AG08395 (cell line): ENCODE data around the gene MRPL10.

Experiments used
- DNase-seq: peaks from one replicate; pipeline ENCODE4 v3.0.0; 2012; ENCODE audit warnings: mixed read lengths, low spot score

The MRPL10 gene

DNA sequence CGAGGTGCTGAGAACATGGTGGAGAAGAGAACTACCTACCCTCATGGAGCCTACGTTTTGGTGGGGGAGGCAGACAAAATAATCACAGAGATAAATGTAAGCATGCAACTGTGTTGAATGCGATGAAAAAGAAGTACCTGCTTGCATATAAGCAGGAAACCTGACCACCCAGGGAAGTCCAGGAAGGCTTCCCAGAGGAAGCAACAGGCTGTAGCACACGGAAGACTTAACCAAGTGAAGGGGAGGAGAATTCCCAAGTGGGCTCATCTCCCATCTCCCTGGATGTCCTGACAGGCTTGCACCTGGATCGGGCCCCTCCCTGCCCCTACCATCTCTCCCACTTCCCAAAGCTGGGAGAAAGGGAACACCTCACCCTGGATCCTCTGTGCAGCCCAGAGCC lies 7.7 kb upstream of the MRPL10 start:
- DNase-seq = no peak

DNA sequence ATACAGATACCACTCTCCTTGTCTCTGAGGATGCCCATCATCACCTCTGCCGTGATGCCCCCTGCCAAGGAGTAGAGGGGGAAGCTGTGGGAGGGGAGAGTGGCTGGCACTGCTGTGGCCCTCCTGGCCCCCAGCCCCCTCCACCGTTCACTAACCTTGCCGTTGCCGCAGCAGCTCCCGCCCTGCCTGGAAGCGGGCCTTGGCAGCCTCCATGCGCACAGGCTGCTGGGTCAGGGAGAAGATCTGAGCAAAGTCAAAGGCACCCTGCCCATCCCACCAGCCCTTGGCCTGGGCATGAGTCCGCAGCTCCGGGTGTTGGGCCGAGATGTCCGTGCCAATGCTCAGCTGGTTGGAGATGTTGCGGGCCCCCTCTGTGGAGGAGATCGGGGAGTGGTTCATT lies 7.3 kb upstream of the MRPL10 start:
- no peak for DNase-seq

DNA sequence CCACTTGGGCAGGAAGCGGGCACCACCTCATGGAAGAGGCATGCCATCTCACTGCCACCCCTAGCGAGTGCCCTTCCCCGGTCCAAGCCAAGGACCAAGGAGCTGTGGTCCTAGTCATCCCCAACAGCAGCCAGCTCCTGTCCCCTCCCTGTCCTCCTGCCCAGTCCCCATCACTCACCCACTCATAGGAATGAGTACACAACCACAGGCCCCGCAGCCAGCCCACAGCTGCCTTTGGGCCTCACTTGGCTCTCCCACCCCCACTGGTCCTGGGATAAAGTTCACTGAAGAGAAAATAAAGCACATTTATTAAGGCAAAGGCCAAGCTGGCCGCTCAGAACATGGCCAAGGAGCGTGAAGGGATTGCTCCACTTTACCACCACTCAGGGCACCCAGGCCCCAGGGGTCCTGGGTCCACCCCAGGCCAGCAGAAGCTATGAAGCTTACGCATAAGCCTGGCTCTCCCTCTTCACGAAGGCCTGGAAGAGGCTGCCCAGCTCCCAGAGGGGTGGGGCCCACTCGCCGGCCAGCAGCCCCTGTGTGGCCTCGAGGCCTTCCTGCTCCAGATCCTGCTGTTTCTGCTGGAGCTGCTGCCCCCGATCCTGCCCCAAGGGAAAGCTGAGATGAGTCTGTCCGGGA lies 6.2 kb upstream of the MRPL10 start:
- no peak for DNase-seq

DNA sequence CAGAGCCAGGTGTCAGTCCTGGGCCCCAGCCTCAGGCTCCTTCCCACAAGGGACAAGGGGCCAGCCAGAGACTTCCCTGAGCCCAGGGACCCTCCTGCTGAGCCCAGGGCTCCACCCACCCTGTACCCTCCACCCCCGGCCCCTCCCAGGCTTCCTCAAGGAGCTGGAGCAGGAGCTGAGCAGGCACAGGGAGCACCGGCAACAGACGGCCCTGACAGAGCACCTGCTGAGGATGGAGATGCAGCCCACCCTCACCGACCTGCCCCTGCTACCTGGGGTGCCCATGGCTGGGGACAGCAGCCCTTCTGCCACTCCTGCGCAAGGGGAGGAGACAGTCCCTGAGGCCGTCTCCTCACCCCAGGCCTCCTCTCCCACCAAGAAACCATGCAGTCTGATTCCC lies 5.3 kb upstream of the MRPL10 start:
- no peak for DNase-seq

DNA sequence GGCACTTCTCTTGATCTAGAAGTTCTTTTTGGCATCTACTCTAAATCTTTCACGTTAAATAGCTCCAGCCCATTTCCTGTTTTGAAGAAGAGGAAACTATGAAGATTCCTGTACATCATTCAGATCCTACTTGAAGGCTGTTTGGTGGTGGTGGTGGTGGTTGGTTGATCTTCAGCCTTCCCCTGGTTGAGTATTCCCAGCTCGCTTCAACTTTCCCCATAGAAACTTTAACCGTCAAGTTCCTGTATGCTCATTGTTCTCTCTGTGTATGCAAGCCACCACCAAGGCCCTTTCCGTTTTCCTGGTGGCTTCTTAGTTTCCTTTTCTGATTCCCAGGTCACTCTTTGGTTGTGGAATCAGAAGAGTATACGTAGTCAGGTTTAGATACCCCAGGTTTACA lies 3.4 kb upstream of the MRPL10 start:
- no peak for DNase-seq

DNA sequence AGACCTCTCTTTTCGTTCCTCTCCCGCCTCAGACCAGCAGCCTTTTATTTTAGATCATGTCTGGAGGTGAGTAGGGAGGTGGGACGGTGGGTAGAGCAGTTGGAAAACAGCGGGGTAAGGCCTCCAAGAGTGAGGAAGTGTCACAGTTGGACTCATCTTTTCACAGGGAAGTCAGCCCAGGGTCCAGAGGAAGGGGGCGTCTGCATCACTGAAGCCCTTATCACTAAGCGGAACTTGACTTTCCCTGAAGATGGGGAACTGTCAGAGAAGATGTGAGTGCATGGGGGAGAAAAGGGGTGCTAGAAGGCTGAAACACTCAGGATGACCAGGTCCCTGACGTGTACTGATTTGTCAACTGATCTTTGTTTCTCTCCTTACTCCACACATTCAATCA lies 590 bp upstream of the MRPL10 start:
- DNase-seq = no peak

DNA sequence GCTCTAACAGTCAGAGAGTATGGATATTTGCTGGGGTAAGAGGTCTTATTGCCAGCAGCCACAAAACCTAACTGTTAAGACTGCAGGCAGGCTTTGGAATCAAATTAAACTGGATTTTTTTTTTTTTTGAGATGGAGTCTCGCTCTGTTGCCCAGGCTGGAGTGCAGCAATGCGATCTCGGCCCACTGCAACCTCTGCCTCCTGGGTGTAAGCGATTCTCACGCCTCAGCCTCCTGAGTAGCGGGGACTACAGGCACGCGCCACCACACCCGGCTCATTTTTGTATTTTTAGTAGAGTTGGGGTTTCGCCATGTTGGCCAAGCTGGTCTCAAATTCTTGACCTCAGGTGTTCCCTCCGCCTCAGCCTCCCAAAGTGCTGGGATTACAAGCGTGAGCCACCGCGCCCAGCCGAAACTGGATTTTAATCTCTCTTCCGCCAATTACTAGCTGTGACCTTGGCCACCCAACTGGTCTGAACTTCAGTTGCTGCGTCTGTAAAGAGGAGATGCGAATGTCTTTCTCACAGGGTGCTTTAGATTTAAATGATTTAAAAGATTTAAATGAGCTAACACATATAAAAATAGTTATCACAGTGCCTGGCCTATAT lies 842 bp downstream of the MRPL10 start:
- DNase-seq = no peak

DNA sequence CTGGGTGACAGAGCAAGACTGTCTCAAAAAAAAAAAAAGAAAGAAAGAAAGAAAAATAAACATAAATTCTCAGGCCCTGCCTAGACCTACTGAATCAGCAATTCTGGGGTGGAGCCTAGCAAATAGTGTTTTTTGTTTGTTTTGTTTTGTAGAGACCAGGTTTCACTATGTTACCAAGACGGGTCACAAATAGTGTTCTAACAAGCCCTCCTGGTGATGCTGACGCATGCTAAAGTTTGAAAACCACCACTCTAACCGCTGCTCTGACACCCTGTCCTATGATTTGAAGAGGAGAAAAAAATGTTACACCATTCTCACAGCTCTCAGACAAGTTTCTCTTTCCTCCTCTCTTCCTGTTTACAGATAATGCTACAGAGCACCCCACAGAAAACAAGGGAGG lies 1.5 kb downstream of the MRPL10 start:
- DNase-seq = no peak

DNA sequence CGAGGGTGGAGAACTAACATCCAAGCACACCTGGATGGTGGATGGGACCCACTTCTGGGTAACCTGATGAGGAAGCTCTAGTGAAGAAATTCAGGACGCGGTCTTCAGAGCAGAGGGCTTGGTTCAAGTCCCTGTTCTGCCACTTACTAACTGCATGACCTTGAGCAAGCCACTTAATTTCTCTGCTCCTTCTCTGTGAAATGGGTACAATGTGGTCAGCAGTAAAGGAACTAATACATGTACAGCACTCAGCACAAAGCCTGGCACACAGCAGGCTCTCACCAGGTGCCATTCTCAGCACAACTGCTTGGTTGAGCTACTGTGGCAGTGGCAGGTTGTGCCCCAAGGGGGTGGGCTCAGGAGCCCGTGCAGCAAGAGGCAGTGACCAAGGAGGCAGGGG lies 7.8 kb downstream of the MRPL10 start:
- DNase-seq = no peak

DNA sequence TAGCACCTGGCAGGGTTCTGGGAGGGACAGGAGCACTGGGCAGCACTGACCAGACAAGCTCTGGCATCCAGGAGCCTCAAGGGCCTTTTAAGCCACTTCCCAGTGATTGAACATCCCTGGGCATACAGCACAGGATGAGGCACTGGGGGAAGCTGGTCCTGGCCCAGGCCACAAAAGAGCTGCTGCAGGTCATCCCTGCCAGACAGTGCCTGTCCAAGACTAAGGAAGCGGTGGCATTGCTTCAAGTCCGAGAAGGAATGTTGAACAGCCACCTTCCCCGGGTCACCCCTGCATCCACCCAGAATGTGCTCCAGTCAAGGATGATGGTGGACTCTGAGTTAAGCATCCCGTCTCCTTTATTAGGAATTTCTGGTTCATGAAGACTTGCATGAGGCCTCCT lies 8.6 kb downstream of the MRPL10 start:
- no peak for DNase-seq

DNA sequence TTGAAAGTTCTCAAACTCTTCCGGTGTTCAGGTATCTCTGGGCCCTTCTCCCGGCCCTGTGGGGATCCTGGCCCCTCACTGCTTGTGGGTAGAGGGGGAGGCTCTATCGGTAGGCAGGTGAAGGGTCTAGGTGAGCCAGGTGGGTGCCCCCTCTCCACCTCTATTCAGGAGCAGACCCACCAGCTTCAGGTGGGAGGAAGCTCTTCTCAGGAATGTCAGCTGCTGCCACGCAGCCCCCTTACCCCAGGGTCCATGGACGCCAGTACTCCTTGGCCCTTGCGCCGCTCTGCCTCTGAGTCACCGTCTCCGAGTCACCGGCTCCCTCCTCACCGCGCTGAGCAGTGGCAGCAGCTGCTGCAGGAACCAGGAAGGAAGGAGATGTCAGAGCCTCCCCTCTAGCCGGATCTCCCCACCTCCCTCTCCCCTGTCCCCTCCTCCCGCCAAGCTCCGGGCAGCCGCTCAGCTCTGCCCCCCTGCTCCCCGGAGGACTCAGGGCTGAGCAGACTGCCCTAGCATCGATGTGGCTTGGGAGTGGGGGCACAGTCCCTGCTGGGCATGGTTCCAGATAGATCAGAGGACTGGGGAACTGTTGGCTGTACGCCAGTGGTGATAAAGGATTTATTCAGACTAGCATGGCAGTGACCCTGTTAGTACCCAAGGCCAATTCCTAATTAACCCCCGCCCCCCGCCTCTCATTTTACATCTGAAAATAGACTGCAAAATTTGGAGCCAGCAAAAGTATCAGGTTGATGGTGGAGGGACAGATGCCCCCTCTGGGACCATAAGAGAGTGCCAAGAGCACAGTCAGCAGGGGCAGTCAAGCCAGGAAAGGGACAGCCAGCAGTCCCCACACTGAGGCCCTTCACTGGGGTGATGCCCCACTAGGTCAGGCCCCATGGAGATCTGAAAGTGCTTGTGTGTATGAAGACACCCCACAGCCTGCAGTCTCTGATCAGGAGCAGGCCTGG lies 9.6 kb downstream of the MRPL10 start, which contains the start of gene OSBPL7:
TSS of gene OSBPL7 (minus strand) at position 371 of the 968 bp plus-strand sequence. CDS start 1,516 bp downstream, outside the sequence.
- DNase-seq = peak; percentile 87

DNA sequence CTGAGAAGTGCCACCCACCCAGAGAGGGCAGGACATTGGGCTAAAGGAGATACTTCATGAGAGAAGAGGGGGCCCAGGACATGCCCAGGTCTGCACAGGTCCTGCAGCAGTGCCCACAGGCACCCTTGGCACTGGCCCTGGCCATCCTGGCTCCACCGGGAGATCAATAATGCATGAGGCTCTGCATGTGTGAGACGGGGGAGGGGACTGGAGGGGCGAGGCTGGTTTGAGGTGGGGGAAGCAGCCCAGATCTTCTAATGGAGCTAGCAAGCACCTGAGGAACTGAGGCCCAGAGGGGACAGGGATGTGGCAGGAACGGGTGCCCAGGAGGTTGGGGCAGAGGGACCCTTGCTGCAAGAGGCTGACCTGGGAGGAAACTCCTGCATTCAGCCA lies 10.3 kb downstream of the MRPL10 start:
- DNase-seq = no peak

DNA sequence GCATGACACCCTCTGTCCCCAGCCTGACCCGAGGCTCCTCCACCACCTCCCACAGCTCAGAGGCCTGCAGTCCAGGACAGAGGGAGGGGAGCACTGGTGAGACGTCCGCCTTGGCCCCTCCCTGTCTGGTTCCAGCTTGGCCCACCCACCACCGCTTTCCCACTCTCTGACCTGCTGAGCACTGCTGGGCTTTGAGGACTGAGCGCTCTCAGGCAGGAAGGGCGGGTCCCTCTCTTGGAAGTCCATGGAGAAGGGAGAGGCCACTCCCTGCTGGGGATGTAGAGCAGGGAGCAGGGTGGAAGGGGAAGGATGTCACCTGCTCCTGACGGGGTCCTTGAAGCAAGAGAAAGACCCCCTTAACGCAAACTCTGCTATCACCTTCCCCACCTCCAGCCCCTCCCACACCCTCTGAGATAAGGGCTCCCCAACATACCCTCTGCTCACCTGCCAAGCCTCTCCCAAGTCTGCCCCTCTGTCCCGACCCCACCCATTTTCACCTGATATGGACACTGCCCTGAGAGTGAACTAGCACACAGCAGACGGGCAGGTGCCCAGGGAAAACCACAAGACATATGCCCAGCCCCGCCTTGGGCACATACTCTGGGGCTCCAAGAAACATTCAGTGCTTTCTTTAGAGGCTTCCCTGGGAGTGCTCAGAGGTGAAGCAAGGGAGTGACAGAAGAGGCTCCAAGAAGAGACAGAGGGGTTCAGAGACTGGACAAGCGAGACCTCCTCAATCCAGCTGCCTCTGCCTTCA lies 11.1 kb downstream of the MRPL10 start:
- no peak for DNase-seq

DNA sequence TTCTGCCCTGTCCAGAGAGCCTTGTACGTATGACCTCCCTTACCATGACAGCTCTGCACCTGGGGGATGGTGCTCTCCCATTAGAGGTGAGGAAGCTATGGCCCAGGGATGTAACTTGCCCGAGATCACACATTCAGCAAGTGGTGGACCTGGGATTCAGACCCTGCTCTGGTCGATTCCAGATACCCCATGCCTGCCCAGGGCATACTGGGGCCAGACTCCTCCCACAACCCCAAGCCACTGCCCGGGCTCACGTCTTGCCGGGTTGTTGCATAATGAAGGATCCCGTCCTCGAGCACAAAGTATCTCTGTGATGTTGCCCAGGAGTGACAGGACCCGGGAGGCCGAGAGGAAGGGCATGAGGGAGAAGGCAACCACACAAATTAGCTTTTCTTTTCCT lies 11.9 kb downstream of the MRPL10 start:
- DNase-seq = no peak

DNA sequence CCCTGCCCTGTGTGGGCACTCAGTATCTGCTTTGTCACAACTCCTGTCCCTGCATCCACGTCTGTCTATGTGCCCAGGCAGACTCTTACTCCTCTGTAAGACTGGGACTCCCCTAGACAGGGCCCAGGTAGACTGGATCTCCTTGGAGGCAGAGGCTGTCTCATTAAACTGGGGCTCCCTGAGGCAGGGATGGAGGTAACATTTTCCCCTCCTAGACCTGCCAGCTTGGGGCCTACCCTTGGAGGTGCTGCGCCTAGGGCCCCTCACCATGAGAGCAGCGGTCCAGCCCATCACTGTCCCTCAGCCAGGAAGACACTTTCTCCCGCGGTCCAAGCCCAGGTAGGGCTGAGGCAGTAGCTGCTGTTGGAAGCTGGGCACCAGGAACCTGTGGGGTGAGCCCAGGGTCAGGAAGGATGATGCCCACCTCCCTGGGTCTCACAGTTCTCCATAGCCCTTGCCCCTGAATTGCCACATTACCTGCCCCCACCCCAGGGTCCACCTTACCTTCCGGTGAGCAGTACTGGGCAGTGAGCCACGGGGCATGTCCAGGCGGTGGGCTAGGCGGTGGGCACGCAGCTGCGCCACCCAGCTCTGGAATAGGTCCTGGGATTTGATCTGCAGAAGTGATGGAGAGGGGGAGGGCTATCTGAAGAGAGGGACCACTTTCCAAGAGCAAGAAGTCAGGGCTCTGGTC lies 13.2 kb downstream of the MRPL10 start:
- no peak for DNase-seq

DNA sequence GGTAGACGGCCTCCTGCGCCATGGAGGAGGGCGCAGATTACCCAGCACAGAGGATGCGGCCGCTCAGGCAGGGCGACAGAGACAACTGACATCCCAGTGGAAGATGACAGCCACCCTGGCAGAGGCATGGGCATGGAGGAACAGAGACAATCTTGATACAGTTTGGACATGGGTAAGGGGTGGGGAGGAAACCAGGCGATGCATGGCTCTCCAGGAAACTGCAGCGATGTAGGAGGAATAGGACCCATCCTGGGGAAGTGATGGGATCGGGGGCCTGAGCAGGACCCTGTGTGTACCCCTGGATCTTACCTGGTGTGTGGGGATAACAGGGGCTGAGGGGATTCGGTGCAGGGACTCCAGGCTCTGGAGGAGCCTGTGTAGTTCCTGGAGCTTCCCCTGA lies 14.4 kb downstream of the MRPL10 start:
- DNase-seq = no peak

DNA sequence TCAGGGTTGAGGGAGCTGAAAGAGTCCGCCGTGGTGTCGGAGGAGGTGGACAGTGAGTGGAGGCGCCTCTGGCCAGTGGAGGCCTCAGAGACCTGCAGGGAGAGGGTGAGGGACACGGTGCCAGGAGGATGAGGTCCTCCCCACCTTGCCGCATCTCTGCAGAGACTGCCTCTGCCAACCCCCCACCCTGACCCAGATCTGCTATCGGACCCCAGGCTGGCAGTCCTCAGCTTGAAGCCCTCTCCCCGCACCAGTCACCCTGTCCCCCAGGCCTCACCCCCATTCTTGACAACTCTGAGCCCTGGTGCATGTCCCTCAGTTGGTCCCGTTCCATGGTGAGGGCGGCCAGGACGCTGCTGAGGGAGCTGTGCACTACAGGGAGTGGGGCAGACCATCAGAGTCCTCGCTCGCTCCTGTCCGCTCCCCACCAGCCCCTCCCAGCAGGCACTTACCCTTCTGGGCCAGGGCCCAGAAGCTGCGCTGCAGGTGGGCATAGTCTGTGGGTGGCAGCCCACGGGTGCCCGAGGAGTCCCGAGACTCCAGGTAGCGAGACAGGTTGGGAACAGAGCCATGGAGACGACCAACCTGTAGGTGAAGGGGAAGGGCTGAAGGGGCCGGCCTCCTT lies 15.1 kb downstream of the MRPL10 start:
- no peak for DNase-seq

DNA sequence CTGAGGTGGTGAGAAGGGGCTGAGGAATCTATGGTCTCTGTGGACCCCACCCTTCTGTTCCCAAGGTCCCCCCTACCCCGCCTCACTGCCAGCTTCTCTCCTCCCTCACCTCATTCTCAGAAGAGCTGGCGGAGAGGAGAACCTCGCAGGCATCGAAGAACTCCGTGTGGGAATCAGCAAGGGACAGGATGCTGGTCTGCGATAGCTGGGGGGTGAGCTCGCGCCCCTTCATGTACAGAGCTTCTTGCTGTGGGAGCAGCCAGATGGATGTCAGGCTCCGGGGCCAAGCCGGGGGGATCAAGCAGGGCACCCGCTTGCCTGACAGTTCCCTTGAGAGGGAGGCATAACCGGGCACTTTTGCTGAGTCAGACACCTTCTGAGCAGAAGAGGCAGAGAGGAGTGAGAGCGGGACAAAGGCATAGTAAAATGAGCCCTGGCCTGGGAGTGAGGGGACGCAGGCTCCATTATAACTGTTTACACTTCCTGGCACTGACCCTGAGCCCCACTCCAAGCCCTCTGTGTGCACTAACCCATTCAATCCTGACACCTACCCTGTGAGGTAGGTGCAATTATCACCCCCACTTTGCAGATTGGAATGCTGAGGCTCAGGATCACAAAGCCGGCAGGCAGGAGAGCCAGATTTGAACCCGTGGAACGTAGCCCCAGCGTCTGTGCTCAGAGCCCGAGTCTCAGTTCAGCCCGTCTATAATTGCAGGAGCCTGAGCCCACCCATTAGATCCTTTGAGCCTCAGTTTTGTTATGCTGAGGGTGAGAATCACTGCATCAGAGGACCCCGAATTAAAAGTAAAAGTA lies 16.0 kb downstream of the MRPL10 start:
- no peak for DNase-seq

DNA sequence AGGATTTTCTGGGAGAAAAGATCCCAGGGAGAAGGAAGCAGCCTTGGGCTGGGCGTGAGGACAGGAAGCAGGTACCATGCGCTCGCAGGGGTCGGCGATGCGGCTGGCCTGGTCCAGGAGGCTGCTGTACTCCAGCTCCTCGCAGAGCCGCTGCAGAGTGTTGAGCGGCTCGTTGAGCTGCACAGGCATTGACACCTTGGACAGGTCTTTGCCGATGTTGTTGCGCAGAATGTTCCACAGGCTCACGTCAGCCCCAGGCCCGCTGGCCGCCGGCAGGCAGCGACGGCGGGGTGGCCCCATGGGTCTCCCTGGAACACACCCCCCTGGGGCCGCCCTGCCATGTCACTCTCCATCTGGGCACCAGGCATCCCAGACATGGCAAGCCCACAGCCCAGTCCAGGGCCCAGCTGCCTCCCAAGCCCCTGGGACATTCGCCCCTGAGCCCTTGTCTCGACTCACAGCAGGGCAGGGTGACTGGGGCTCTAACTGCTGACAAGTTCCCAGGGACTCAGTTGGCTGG lies 17.8 kb downstream of the MRPL10 start:
- no peak for DNase-seq

DNA sequence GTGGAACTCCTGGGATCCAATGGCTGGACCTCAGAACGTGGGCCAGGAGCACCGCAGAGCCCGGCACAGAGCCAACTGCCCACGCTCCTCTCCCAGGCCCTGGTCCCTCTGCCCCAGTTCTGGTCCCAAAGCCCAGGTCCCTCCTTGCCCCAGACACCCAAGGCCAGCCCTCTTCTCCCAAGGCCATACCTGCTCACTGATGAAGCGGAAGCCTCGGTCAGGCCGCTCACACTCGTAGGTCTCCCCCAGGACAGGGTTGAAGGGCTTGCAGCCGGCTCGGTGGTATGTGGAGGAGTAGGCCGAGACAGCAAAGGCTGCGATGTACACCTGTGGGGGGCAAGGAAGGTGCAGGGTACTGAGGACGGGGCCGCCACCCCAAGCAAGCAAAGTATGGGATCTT lies 18.3 kb downstream of the MRPL10 start:
- no peak for DNase-seq
